Activated T-cell treated with anti-CD3 and anti-CD28 coated beads for 24 hours (primary cell): ENCODE results near the gene PCYT2.

Experiments used
- DNase-seq: peaks from one replicate; pipeline ENCODE4 v3.0.0-alpha.2; 2020; ENCODE audit warnings: low read depth

The PCYT2 gene

DNA sequence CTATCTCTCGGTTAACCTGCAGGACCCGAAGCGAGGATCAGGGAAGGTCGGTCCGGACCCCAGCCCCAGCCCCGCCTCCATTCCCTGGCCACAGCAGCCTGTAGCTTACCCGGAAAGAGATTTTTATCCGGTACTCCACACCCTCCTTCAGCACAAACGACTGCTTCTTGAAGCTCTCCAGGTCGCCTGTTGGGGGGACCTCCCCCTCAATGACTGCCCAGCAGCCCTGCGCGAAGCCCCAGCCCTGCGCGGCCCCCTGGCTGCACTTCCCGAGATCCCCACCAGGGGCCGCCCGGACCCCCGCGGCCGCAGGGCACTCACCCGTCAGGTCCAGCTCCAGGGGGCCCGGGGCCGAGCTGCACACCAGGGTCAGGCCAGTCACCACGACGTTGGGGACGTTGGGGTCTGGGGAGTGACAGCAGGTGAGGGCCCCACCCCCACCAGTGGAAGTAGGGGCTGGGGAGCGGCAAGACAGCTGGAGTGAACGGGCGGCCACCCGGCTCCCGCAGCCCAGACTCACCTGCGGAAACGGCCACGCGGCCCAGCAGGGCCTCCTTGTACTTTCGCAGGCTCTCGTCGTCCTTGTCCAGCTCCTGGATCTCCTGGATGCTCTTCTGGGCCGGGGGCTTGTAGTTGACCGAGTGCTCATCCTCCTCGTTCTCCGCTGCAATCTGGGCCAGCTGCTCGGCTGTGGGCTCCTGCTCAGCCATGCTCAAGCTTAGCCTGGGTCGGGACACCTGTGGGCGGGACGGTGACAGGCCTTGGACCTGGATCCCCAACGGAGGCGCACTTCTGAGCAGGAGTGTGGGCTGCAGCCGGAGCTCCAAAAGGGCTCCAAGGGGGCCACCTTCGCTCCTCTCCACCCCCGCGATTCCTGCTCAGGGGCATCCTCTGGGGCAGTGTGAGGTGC lies 41.7 kb downstream of the PCYT2 start:
- no peak for DNase-seq

DNA sequence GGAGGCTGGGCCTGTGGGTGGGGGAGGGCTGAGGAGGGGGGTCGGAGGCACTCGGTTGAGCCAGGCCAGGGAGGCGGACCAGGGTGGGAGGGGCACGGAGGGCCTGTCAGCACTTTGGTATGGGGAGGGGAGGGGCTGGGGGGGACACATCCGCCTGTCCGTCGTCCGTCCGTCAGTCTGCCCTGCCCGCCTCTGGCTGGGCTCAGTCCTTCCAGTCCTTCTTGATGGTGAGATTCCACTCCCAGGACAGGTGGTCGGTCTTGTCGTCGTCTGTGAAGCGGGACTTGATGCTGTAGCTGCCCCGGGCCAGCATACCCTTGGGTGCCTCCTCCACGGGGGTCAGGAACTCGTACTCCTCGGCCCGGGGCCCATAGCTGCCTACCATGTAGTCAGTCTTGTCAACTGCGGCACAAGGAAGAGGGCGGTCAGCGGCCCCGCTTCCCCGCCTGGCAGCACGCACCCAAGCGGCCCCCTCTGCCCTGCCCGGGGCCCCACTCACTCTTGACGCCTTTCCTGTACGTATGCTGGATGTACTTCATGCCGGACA lies 42.5 kb downstream of the PCYT2 start:
- DNase-seq: no peak

DNA sequence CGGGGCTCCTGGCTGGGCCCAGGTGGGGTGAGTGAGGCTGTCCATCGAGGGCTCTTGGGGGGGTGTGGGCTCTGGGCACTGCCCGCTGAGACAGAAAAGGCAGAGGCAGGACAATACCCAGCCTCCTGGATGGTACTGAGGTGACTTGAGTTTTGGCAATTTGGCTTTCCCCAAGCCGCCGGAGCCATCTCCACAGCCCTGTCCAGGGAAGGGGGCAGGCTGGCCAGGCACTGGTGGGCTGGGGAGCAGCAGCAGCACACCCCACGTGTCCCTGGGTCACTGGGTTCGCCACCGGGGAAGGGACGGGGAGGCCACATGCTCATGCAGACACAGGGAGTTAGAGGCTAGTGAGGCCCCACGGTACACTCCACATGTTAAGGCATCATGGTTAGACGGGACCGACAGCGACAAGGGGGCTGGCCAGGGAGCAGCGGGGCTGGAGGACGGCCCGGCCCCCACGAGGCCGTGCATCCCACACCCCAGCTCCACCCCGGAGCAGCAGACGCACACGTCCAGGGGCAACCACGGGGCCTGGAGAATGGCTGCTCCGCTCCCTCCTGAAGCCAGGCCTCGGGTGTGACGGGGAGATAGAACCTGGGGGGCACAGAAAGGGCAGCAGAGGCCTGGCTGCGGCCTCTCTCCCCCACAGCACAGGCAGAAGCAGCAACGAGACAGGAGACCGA lies 43.1 kb downstream of the PCYT2 start:
- no peak for DNase-seq

DNA sequence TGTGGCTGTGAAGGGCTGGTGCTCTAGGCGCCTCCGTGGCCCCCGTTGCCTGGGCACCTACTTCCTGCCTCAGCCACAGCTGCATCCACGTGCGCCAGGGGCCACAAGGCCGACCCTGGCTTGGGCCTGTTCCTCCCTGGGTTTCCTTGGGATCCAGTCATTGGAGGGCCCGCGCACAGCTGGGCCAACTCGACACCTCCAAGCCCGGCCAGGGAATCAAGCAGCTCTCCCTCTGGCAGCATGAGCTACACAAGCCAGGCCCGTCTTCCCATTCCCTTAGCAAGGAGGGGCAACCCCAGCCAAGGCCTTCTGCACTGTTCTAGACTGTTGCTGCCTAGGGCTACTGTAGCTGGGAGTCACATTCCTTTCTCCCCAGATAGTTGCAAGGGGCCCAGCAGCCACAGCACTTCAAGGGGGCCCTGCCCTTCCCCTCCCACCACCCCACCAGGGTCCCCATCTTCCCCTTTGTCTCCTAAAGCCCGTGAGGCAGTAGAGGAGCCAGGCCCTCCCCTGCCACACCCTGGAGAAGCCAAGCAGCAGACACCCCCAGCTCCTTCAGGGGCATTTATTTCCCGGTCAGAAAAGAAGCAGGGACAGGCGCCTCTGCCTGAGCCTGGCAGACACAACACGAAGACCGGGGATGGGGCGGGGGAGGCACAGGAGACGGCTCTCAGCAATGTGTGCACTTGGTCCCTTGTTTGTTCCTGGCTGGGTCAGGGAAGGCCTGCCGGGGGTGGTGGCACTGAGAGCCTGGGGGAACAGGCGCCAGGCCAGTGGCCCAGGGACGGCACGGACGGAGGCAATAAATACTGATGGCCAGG lies 43.8 kb downstream of the PCYT2 start:
- DNase-seq: no peak

DNA sequence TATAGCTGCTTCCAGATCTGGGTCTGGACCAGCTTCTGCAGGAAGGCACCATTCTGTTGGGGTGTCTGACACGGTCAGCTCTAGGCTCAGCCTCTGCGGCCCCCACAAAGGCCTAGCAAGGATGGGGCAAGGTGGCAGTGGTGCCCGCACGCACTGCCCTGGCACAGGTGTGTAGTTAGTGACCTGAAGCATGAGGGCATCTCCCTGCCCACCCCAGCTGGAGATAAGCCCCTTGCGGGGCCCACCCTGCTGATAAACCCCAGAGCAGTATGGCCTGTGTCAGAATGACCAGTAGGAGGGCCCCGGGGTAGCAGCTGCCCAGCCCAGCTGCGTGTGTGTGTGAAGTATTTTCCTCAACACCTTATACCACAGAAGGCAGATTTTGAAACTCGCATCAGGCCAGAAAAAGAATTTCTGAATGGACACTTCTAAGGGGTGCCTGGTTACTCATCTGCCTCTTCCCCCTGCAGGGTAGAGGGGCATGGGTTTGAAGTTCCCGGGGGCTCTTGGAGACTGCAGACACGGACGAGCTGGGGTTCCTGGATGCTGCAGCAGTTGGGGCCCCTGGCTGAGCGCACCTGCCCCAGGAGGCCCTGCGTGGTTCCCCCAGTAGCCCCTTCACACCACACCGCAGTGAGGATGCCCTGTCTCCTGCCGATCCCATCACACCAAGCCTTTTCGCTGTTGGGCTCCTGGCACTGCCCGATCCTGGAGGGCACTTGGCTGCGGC lies 44.6 kb downstream of the PCYT2 start:
- no peak for DNase-seq

DNA sequence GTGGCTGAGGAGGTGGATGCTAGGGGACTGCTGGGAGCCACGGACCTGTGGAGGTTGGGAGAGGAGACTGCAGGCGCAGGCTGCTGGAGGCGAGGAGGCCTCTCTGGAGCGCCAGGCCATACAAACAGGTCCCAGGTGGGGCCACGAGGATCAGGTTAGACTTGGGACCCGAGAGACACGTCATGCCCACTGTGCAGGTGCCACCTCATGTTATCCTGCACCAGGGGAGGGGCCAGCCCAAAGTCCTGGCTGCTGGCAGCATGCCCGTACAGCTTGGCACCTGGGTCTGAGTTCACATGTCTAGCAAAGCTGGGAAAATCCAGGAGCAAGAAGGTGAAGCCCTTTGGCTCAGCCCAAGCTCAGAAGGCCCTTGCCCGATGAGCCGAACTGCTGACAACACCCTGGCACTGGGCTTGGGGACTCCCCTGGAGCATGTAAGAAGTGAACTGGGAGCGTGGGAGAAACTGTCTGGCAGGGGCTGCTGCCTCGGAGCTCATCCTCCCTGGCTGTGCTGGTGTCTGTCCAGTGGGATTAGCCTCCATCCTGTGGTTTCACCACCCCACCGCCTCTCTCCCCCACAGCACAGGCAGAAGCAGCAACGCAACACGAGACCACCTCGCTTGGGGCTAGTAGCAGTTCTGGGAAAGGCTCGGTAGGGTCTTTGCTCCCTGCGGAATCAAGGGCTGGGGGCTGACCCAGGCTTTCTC lies 45.3 kb downstream of the PCYT2 start:
- no peak for DNase-seq

DNA sequence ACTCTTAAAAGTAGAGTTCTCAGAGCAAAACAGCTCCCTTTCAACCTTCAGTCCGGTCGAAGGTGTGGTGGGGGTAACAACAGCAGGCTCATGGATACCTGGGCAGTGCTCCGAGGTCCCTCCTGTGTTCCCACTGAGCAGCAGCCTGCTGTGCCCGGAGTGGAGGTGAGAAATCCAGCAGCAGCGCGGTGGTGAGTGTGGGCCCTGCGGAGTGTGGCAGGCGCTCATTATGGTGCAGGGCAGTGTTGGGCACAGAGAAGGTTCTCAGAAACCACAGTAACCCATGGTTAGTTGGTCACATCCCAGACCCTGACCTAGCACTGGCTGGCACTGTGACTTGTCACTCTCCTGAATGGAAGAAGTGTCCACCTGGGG lies 45.9 kb downstream of the PCYT2 start:
- no peak for DNase-seq

DNA sequence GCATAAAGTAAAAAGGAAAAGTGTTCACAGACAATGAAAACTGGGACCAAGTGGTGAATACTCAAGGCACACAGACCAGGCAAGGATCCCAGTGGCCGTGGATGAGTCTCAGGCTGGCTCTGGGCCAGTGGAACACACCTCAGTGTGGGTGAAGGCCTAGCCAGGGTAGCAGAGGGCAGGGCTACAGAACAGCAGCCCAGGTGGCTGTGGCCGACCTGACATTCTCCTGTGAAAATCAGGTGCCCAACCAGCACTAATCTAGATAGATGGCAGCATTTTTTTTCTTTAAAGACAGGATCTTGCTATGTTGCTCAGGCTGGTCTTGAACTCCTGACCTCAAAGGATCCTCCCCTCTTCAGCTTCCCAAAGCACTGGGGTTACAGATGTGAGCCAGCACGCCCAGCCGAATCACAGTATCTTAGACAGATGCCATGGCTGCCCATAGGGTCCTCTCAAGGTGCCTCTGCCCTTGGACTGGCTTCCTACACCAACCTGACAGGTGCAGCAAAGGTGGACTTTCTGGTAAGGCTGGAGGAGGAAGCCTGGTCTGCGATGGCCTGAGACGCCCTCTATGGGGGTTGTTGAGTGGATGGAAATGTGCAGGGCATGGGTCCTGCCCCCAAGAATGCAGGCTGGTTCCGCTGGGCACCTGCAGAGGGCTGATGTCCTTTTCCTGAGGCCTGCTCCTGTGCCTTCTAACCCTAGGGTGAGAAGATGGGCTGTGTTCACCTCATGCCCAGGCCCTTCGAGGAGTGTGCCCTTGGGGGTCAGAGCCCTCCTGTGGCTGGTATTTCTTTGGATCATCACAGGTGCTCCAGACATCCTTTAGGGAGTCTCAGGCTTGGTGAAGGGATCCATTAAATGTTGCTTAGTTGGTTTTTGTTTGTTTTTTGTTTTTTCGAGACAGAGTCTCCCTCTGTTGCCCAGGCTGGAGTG lies 47.1 kb downstream of the PCYT2 start:
- DNase-seq: no peak

DNA sequence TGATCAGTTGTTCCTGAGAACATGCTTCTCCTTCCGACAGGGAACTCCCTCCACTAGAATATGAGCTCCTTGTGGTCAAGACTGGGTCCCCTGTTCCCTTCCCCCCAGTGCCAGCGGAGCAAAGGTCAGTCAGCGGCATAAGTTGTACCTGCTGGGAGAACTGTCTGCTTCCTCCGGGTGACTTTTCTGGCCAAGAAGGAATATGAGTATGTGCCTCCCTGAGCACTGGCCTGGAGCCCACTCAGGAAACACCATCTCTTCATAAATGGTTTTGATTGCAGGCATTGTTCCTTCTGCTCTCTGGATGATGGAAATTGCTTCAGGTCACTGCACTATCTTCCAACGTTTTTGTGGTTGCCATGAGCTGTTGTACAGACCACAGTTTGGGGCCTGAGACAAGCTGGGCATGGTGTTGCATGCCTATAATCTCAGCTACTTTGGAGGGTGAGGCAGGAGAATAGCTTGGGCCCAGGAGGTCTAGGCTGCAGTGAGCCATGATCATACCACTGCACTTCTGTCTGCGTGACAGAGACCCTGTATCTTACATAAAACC lies 48.0 kb downstream of the PCYT2 start:
- DNase-seq: no peak

DNA sequence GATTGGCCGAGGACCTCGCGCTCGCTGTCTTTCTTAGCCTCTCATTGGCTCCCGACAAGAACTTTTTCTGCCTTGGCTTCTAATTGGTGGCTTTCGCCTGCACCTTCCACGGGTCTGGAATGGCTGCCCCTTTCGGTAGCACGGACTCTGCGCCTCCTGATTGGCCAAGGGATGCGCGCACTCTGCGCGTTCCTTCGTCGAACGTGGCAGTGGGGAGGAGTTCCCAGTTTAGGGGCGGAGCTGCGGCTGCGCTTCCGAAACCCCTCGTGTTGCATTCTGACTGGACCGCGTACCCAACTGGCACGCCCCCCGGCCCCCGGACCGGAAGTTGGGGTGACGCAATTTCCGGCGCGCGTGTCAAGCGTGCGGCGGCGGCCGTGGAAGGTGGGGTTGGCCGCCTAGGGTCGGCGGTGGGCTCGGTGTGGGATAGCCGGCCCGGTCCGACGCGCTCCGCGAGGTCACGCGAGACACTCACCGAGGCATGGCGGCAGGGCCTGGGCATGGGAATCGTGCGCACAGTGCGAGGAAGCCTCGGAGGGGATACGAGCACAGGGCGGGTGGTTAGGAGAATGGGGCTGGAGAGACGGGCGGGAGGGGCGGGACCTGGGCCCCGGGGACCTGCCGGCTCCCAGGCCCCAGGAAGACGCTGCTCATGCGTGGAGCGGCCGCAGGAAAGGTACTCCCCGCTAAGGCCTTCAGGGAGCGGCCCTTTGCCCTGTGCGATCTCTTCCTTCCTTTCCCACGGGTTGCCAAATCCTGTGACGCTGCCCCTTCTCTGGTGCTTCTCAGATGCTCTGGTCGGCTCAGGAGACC lies 50.2 kb downstream of the PCYT2 start:
- peak; percentile 99 for DNase-seq

DNA sequence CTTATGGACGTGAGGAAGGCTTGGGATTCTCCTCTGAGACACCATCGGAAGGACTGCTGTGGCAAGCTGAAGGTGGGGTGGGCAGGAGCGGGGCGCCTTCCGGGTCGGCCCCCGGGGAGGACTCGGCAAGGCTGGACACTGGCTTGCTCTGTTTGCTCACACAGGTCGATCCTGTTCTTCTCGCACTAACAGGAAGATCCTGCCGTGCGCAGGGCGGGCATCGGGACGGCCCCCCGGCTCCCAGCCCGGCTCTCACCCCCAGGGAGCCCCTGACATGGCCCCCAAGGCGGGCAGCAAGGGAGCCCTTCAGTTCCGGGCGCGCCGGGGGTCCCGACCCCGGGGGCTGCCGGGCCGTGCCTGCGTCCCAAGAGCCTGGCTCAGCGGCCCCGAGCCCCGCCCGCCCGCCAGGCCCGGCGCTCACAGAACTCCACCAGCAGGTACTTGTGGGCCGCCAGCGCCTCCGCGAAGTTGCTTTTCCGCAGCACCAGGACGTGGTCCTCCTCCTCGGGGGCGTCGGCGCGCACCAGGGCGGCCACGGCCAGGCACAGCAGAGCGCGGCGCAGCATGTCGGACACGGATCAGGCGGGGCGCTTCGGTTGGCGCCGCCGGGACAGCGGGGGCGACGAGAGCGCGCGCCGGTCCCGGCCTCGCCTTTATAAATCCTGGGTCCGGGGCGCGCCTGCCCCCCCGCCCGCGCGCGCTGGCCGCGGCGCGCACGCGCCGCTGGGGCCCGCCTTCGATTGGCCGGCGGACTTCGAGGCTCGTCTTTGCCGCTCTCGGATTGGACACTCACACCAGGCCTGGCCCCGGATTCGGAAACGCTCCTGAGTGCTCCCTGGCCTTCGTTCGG lies 51.1 kb downstream of the PCYT2 start, which contains the start of gene P4HB:
Gene P4HB (minus strand): TSS at position 630 of the 850 bp plus-strand sequence. CDS start 64 bp downstream, at position 566.
- DNase-seq: no peak

DNA sequence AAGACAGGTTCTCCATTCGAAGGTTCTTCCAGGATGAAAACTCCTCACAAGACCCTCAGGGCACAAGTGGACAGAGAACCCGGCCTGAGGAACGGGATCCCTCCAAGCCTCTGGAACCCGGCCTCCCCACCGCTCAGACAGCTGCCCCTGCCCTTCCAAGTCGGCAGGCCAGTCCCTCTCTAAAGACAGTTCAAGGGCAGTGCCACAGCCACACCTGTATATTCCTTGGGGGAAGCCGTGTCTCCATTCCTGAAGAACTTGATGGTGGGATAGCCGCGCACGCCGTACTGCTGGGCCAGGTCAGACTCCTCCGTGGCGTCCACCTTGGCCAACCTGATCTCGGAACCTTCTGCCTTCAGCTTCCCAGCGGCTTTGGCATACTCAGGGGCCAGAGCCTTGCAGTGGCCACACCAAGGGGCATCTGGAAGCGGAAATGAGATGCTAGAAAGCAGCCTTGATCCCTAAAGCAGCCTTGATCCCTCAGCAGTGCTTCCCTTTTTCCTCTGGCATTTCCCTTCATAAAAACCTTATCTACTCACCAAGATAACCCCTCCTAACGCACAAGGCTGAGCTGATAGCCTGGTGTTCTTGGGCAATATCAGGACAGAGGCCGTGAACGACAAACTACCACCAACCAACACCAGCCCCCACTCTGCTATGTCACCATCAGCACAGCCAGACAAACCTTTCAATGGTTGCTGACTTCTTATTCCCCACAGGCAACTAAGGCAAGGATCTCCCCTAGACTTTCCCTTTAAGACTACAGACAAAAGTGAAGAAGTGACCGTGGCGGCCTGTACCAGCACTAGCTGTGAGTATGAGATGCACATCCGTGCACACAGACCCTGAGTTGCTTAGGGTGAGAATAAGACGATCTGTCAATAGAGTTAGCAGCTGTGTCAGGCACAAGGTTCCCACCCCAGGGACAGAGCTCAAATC lies 52.0 kb downstream of the PCYT2 start:
- no peak for DNase-seq

DNA sequence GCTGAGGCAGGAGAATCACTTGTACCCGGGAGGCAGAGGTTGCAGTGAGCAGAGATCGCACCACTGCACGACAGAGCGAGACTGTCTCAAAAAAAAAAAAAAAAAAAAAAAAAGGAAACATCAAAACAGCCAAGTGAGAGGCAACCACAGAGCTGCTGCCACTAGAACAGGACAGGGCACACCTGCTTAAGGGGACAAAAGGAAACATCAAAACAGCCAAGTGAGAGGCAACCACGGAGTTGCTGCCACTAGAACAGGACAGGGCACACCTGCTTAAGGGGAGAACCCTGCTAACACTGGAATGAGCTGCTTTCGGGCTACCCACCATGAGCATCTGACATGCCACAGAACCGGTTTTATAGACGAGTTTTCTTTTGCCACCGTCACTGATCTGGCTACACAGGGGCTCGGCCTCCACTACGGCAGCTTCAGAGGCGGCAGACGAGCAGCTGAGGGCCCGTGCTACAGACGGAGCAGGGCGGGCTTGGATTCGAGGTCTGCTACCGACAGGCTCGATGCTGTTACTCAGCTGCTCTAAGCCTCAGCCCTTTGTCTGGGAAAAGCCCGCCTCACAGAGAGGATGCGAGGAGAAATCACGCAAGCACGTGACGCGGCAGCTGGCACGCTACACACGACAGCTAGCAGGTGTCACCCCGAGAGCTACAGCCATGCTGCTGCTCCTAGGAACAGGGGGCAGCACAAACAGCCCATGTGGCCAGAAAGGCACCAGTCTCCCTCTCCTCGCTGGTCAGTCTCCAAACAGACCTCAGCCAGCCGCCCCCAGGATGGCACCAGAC lies 52.8 kb downstream of the PCYT2 start:
- DNase-seq: no peak

DNA sequence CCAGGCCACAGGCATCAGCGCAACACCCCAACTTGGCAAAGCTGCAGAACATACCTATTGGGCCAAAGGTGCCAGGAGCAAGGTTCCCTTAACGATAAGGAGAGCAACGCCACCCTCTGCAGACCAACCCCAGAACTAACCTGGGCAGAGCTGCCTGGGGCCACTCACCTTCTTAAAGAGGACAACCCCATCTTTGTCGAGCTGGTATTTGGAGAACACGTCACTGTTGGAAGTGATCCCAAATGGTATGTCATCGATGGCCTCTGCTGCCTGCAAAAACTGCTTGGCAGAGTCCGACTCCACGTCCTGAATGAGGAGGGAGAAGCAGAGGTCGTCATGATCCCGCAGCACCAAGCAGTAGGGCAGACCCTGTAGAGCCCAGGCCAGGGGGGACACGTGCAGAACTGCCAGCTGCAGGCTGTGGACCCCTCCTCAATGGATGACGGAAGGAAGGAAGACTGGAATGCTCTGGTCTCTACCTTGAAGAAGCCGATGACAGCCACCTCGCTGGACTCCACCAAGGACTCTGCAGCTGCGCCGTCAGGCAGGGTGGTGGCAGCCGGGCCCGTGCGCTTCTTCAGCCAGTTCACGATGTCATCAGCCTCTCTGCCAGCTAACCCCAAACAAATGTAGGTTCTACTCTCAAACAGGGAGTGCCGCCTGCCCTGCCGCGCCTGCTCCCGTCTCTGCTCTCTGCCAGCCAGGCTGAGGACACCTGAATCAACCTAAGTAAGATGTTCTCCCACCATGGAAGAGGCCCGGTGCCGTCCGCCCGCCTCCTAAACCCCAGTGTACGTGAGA lies 56.0 kb downstream of the PCYT2 start:
- no peak for DNase-seq

DNA sequence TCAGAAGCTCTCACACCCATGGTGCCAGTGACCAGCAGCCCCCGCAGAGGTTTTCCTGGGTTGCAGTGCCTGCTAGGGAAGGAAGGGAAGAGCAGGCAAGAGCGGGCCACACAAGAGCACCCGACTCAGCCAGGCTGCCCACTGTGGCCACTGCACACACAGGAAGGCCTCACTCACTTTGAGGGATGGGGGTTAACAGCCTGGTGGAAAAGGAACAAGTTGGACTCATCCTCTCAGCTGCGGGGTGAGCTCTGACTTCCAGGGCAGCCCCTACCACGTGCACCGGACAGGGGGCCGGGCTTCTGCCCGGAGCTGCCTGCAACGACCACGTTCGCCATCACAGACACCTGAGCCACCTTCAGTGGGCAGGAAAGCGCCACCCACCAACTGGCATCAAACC lies 59.0 kb downstream of the PCYT2 start:
- no peak for DNase-seq
